ENCODE data around the gene GPR143.

GRCh38 chrX:9775930-9776329 is 10.3 kb upstream of the GPR143 start:
- TF ChIP-seq CTCF (optimal IDR thresholded peaks at IDR 0.05 in 1 of 3, IDR thresholded peaks at IDR 0.05 in 1 of 3, conservative IDR thresholded peaks at IDR 0.05 in 1 of 3; ENCODE audit: extremely low read depth in 1 of 3, insufficient read depth in 2 of 3, low read length in 3 of 3) (no peak), EZH2 (IDR thresholded peaks at IDR 0.05; ENCODE audit: low read length) (no peak)
